H1 (cell line): Measurements from ENCODE around the gene FAM219A. TPM values are rescaled to one million over a fixed set of nuclear protein-coding genes. Genes with fewer than 3 reads are reported as not detected.
A peak's percentile ranks its signal among the peaks of the same experiment; 100 is the strongest.

ENCODE experiments used
- CTCF ChIA-PET: fragments of 300-600 bp; sonication (Branson Sonifier 250); formaldehyde crosslinking; loops from one replicate; lab custom pipeline; 2021; ENCODE audit not compliant: partially characterized antibody; lab: Charles Lee
- POLR2A ChIA-PET: fragments of 300-600 bp; sonication (Branson Sonifier 250); formaldehyde crosslinking; loops from one replicate; lab custom pipeline; 2021; ENCODE audit warnings: inconsistent platforms; ENCODE audit not compliant: partially characterized antibody; lab: Charles Lee
- DNase-seq, 2 experiments: peaks; one replicate each; pipeline versions ENCODE4 v3.0.0 to v3.0.0-alpha.2; 2010 to 2022; ENCODE audit warnings: low spot score in 2 of 2, low read depth in 1 of 2, mixed read lengths in 1 of 2
- FAIRE-seq: peaks from 2 replicates; lab custom pipeline; 2011; peaks lifted over from hg19 to GRCh38; lab: Jason Lieb, UNC
- H2AFZ ChIP-seq: 2 replicates; pipeline ENCODE4 v1.8.1; 2012; ENCODE audit warnings: low read length, inconsistent platforms
- H2AK5ac ChIP-seq: 2 replicates; pipeline ENCODE4 v1.6.1; 2013; ENCODE audit warnings: low read depth, low read length
- H2BK120ac ChIP-seq: replicated peaks from 2 replicates; pipeline ENCODE3; 2013; ENCODE audit warnings: low read depth, low read length, inconsistent platforms
- H2BK12ac ChIP-seq: 2 replicates; pipeline ENCODE4 v1.6.1; 2013; ENCODE audit warnings: low read depth, low read length
- H2BK15ac ChIP-seq: 2 replicates; pipeline ENCODE4 v1.6.1; 2013; ENCODE audit warnings: low read length
- H2BK20ac ChIP-seq: 2 replicates; pipeline ENCODE4 v1.6.1; 2013; ENCODE audit warnings: low read length
- H2BK5ac ChIP-seq: 2 replicates; pipeline ENCODE4 v1.6.1; 2013; ENCODE audit warnings: low read depth, low read length
- H3K14ac ChIP-seq: 2 replicates; pipeline ENCODE4 v1.6.1; 2013; ENCODE audit warnings: inconsistent platforms; ENCODE audit not compliant: insufficient read length
- H3K18ac ChIP-seq: 2 replicates; pipeline ENCODE4 v1.6.1; 2013; ENCODE audit warnings: low read length; ENCODE audit errors: extremely low read depth
- H3K23ac ChIP-seq: 2 replicates; pipeline ENCODE4 v1.6.1; 2013; ENCODE audit warnings: inconsistent platforms; ENCODE audit not compliant: insufficient read length
- H3K23me2 ChIP-seq: 2 replicates; pipeline ENCODE4 v1.6.1; 2013; ENCODE audit warnings: low read depth, low read length
- H3K27ac ChIP-seq: 2 replicates; pipeline ENCODE4 v1.6.1; 2011; ENCODE audit warnings: low read depth, low read length, inconsistent platforms
- H3K27me3 ChIP-seq, 4 experiments: replicated peaks in 1 of 4; 1 replicate in 1 of 4; 2 replicates in 3 of 4; pipeline versions ENCODE4 v1.6.1 to v1.8.1; 2011 to 2013; ENCODE audit warnings: low read length in 3 of 4, mild to moderate bottlenecking in 3 of 4, inconsistent platforms in 2 of 4, mixed read lengths in 2 of 4, moderate library complexity in 1 of 4; ENCODE audit not compliant: control insufficient read depth in 3 of 4, insufficient read depth in 3 of 4; ENCODE audit errors: extremely low read depth in 1 of 4
- H3K36me3 ChIP-seq, 4 experiments: 2 replicates each; pipeline versions ENCODE4 v1.6.1 to v1.8.1; 2011 to 2013; ENCODE audit warnings: mild to moderate bottlenecking in 4 of 4, low read length in 3 of 4, moderate library complexity in 2 of 4, control low read depth in 1 of 4, inconsistent platforms in 1 of 4; ENCODE audit not compliant: insufficient read depth in 4 of 4, control insufficient read depth in 2 of 4
- H3K4ac ChIP-seq: replicated peaks from 2 replicates; pipeline ENCODE3; 2013; ENCODE audit warnings: low read length, low read depth, mixed read lengths, inconsistent platforms; ENCODE audit not compliant: insufficient read length
- H3K4me1 ChIP-seq, 4 experiments: replicated peaks in 1 of 4; 1 replicate in 1 of 4; 2 replicates in 3 of 4; pipeline versions ENCODE4 v1.6.1 to v1.8.1; 2011 to 2013; ENCODE audit warnings: low read length in 3 of 4, inconsistent platforms in 2 of 4, mixed read lengths in 1 of 4; ENCODE audit not compliant: insufficient read depth in 4 of 4, control insufficient read depth in 3 of 4
- H3K4me2 ChIP-seq, 2 experiments: 2 replicates each; pipeline versions ENCODE4 v1.6.1 to v1.8.1; 2011 to 2013; ENCODE audit warnings: low read depth in 2 of 2, low read length in 2 of 2, control low read depth in 1 of 2, inconsistent platforms in 1 of 2, mild to moderate bottlenecking in 1 of 2; ENCODE audit not compliant: insufficient read depth in 1 of 2
- H3K4me3 ChIP-seq, 4 experiments: fragments of 200-600, 300-600 bp in 1 of 4; sonication (generic), shearing (Covaris generic), sonication (Bioruptor Twin) in 1 of 4; 2 replicates each; pipeline versions ENCODE4 v1.5.1 to v1.8.1; 2011 to 2016; ENCODE audit warnings: low read length in 4 of 4, low read depth in 3 of 4, control low read depth in 2 of 4, inconsistent platforms in 2 of 4, mild to moderate bottlenecking in 2 of 4, mixed read lengths in 1 of 4, moderate library complexity in 1 of 4; ENCODE audit not compliant: insufficient read depth in 2 of 4; ENCODE audit errors: extremely low read depth in 1 of 4
- H3K56ac ChIP-seq: replicated peaks from 2 replicates; pipeline ENCODE3; 2013; ENCODE audit warnings: low read depth, mild to moderate bottlenecking, mixed read lengths, low read length, inconsistent platforms; ENCODE audit not compliant: insufficient read length
- H3K79me1 ChIP-seq: 2 replicates; pipeline ENCODE4 v1.6.1; 2013; ENCODE audit warnings: low read depth, low read length, control low read depth
- H3K79me2 ChIP-seq, 2 experiments: 2 replicates each; pipeline versions ENCODE4 v1.6.1 to v1.8.1; 2012 to 2013; ENCODE audit warnings: low read length in 2 of 2, mild to moderate bottlenecking in 2 of 2, inconsistent platforms in 1 of 2; ENCODE audit not compliant: insufficient read depth in 2 of 2, control insufficient read depth in 1 of 2
- H3K9ac ChIP-seq, 4 experiments: replicated peaks in 1 of 4; 1 replicate in 1 of 4; 2 replicates in 3 of 4; pipeline versions ENCODE4 v1.6.1 to v1.8.1; 2011 to 2013; ENCODE audit warnings: low read depth in 3 of 4, low read length in 3 of 4, control low read depth in 2 of 4, mild to moderate bottlenecking in 2 of 4, moderate library complexity in 2 of 4, inconsistent platforms in 1 of 4; ENCODE audit errors: extremely low read depth in 1 of 4
- H3K9me3 ChIP-seq, 2 experiments: 2 replicates each; pipeline versions ENCODE4 v1.6.1 to v1.8.1; 2012 to 2013; ENCODE audit warnings: mild to moderate bottlenecking in 2 of 2, moderate library complexity in 2 of 2, control low read depth in 1 of 2, inconsistent platforms in 1 of 2, low read depth in 1 of 2, low read length in 1 of 2, mixed read lengths in 1 of 2; ENCODE audit not compliant: insufficient read depth in 2 of 2
- H4K20me1 ChIP-seq, 2 experiments: replicated peaks in 1 of 2; 2 replicates each; pipeline versions ENCODE3 to v1.8.1; 2011 to 2013; ENCODE audit warnings: inconsistent platforms in 2 of 2, low read length in 2 of 2, mild to moderate bottlenecking in 1 of 2; ENCODE audit not compliant: insufficient read depth in 2 of 2, control insufficient read depth in 1 of 2
- H4K5ac ChIP-seq: 2 replicates; pipeline ENCODE4 v1.6.1; 2013; ENCODE audit warnings: low read length, low read depth, mixed read lengths, inconsistent platforms; ENCODE audit not compliant: insufficient read length
- H4K8ac ChIP-seq: 2 replicates; pipeline ENCODE4 v1.8.0; 2013; ENCODE audit warnings: mild to moderate bottlenecking, moderate library complexity, low read length, inconsistent platforms; ENCODE audit not compliant: insufficient read depth; ENCODE audit errors: extremely low read depth
- H4K91ac ChIP-seq: replicated peaks from 2 replicates; pipeline ENCODE3; 2013; ENCODE audit warnings: low read length, mixed read lengths, inconsistent platforms; ENCODE audit not compliant: insufficient read length
- BACH1 ChIP-seq: IDR thresholded peaks from 2 replicates; pipeline ENCODE4 v1.6.1; 2012; ENCODE audit warnings: low read length, improper control_type of control experiment
- CBX8 ChIP-seq: fragments of 300-800, 300-1000 bp; sonication (generic); IDR thresholded peaks from 2 replicates; pipeline ENCODE4 v1.7.1; 2016; ENCODE audit warnings: low read depth, low read length, borderline replicate concordance
- CEBPB ChIP-seq: IDR thresholded peaks from 2 replicates; pipeline ENCODE4 v1.6.1; 2012; ENCODE audit warnings: low read depth, low read length
- EGR1 ChIP-seq: IDR thresholded peaks from 2 replicates; pipeline ENCODE4 v1.6.1; 2011; ENCODE audit warnings: low read depth, low read length, borderline replicate concordance
- KDM5A ChIP-seq: fragments of 200-600 bp; IDR thresholded peaks from 2 replicates; pipeline ENCODE4 v1.7.1; 2012; ENCODE audit warnings: mild to moderate bottlenecking, low read length, inconsistent platforms, mixed read lengths
- RAD21 ChIP-seq, 2 experiments: IDR thresholded peaks in 1 of 2; conservative IDR thresholded peaks in 1 of 2; 2 replicates each; pipeline ENCODE4 v1.6.1; 2011; ENCODE audit warnings: low read depth in 2 of 2, low read length in 2 of 2, improper control_type of control experiment in 1 of 2, inconsistent platforms in 1 of 2, mild to moderate bottlenecking in 1 of 2, moderate library complexity in 1 of 2
- SAP30 ChIP-seq: fragments of 300-600 bp; sonication (generic); IDR thresholded peaks from 2 replicates; pipeline ENCODE4 v1.7.1; 2012; ENCODE audit warnings: low read length, moderate library complexity, mild to moderate bottlenecking, inconsistent platforms; ENCODE audit not compliant: insufficient read depth, insufficient replicate concordance
- SIX5 ChIP-seq: IDR thresholded peaks from 2 replicates; pipeline ENCODE4 v1.6.1; 2011; ENCODE audit warnings: mild to moderate bottlenecking, low read depth, low read length
- USF2 ChIP-seq: IDR thresholded peaks from 2 replicates; pipeline ENCODE4 v1.6.1; 2011; ENCODE audit warnings: low read length, improper control_type of control experiment
- WGBS, 2 experiments: shearing (Covaris generic) in 1 of 2; methylation state at CpG; one replicate each; pipeline versions ENCODE4 v1.1.6 to v1.1.7; 2013 to 2015; ENCODE audit warnings: low lambda C conversion rate in 2 of 2, mixed read lengths in 2 of 2, inconsistent platforms in 1 of 2, low coverage in 1 of 2, missing lambda C conversion rate in 1 of 2; ENCODE audit not compliant: insufficient replicate concordance in 2 of 2, insufficient coverage in 1 of 2, insufficient read length in 1 of 2; ENCODE audit errors: extremely low coverage in 1 of 2, missing lambda C conversion rate in 1 of 2; 5-methylcytosine and 5-hydroxymethylcytosine counted together
- polyA plus RNA-seq, 7 experiments: library from polyadenylated mRNA; depleted of rRNA in 3 of 7; stranded (reverse) in 5 of 7; unstranded in 2 of 7; fragments of >200 nt in 5 of 7; fragments of 200-250 nt in 2 of 7; gene quantifications; 1 replicate in 5 of 7; 2 replicates in 1 of 7; 4 replicates in 1 of 7; pipeline versions ENCODE4 v1.2.1 to v1.2.3, GENCODE V29; 2011 to 2013; ENCODE audit warnings: missing spikeins in 2 of 7, mixed read lengths in 2 of 7
- total RNA-seq: library from RNA; stranded (reverse); fragmentation: NEBNext Ultra II Directional; extraction: Animal tissue kit (Norgen Biotek cat#: 25700); gene quantifications from 2 replicates; pipeline ENCODE4 v1.2.1, GENCODE V29; 2021

FAM219A gene
- total and polyA plus RNA-seq, 2 of the 8 experiments (the other 6 are each of a cell fraction or from before 2014, with no cell fraction given): 7.7 to 10.4 TPM

GRCh38 chr9:34376596-34377403 lies 81.6 kb downstream of the FAM219A start, which contains the start of gene MYORG:
MYORG (minus strand) TSS chr9:34376898; CDS start chr9:34372943, 3,955 bp downstream.
- peak within 1 kb of the TSS; percentile 85; the same call in 1 of the 2 replicates for H2BK12ac ChIP-seq
- H2BK20ac ChIP-seq: 0 out of 2 replicates have a peak within 1 kb of the TSS, but pooled peaks have one; percentile 15
- peak within 1 kb of the TSS; percentile 9 for H4K91ac ChIP-seq
- no peak within 1 kb of the TSS for H3K4ac ChIP-seq
- H3K4me3 ChIP-seq: peak within 1 kb of the TSS; percentile 61 to 75 (median 68)
- no peaks in the 10 kb centered on the region for H3K36me3 ChIP-seq
- H2AK5ac ChIP-seq: peak within 1 kb of the TSS; percentile 72; the same call in 1 of the 2 replicates
- H3K14ac ChIP-seq: no peak within 1 kb of the TSS
- H3K79me2 ChIP-seq: no peaks in the 10 kb centered on the region
- ChIA-PET POLR2A (interaction anchor here (0.6 to 1.3 kb wide), 10 partner anchors 11 to 197 kb away, joined by 3 to 4 read pairs (median 4); partner anchors contain the start of gene UBAP1), CTCF (interaction anchor here (0.6 to 19.4 kb wide), 11 partner anchors 10 to 657 kb away, joined by 3 to 350 read pairs (median 3); no protein-coding TSS in a partner anchor)
- no peaks in the 10 kb centered on the region; the same call in 1 of the 2 replicates for H3K79me1 ChIP-seq
- H3K23ac ChIP-seq: no peak within 1 kb of the TSS
- H4K20me1 ChIP-seq: peaks cover 0 to 2% of the 10 kb centered on the region in 2 experiments
- FAIRE-seq (peak; percentile 92), DNase-seq (peak; percentile 98)
- peaks cover 6 to 15% (median 7%) of the 10 kb centered on the region in 4 experiments for H3K4me1 ChIP-seq
- peak within 1 kb of the TSS in 2 of 4 experiments; percentile 13 to 47; a peak in 2 of 7 replicates for H3K9ac ChIP-seq
- H4K8ac ChIP-seq: no peak within 1 kb of the TSS; the same call in 1 of the 2 replicates
- peaks cover 33% of the 10 kb centered on the region for H3K23me2 ChIP-seq
- H3K27ac ChIP-seq: no peak within 1 kb of the TSS
- H2BK5ac ChIP-seq: 0 out of 2 replicates have a peak within 1 kb of the TSS, but pooled peaks have one; percentile 31
- H4K5ac ChIP-seq: no peak within 1 kb of the TSS
- peak within 1 kb of the TSS; percentile 23 for H3K56ac ChIP-seq
- no peaks in the 10 kb centered on the region; a peak in 1 of 4 replicates for H3K9me3 ChIP-seq
- 0% methylated on average over 30 of the region's 54 CpGs; no CpG with 5 or more reads in 1 of the 2 experiments for WGBS, 2 experiments
- peak within 1 kb of the TSS; percentile 88; the same call in 1 of the 2 replicates for H2BK15ac ChIP-seq
- no peak within 1 kb of the TSS for H2BK120ac ChIP-seq
- peak within 1 kb of the TSS; percentile 24 for H3K18ac ChIP-seq
- H2AFZ ChIP-seq: peak within 1 kb of the TSS; percentile 97
- peak within 1 kb of the TSS; percentile 82 to 92 for H3K4me2 ChIP-seq
- peaks cover 3 to 26% (median 22%) of the 10 kb centered on the region in 4 experiments for H3K27me3 ChIP-seq
- TF ChIP-seq BACH1 (no peak), USF2 (no peak), KDM5A (no peak), CEBPB (no peak), SIX5 (peak; percentile 79), EGR1 (no peak), RAD21 (IDR thresholded peaks at IDR 0.05 in 1 of 2, conservative IDR thresholded peaks at IDR 0.05 in 1 of 2; ENCODE audit: low read depth in 2 of 2, low read length in 2 of 2) (no peak), SAP30 (no peak), CBX8 (no peak)
